ENCODE data around the gene CDK10.

Gene CDK10

GRCh38 chr16:89706518-89707260 is 20.2 kb downstream of the CDK10 start:
- TF ChIP-seq TARDBP (IDR thresholded peaks at IDR 0.05) (no peak), ARNT (IDR thresholded peaks at IDR 0.05) (no peak), LEF1 (IDR thresholded peaks at IDR 0.05; ENCODE audit: borderline replicate concordance) (no peak), ELF4 (IDR thresholded peaks at IDR 0.05) (no peak), HDGF (IDR thresholded peaks at IDR 0.05; ENCODE audit: borderline replicate concordance) (no peak), BHLHE40 (IDR thresholded peaks at IDR 0.05; ENCODE audit: borderline replicate concordance) (no peak), L3MBTL2 (conservative IDR thresholded peaks at IDR 0.05) (no peak), CTBP1 (IDR thresholded peaks at IDR 0.05; ENCODE audit: borderline replicate concordance) (no peak), FOXK2 (IDR thresholded peaks at IDR 0.05) (no peak), PKNOX1 (IDR thresholded peaks at IDR 0.05) (no peak), NFRKB (IDR thresholded peaks at IDR 0.05) (no peak), FOXM1 (IDR thresholded peaks at IDR 0.05; ENCODE audit: borderline replicate concordance) (no peak), ZNF384 (IDR thresholded peaks at IDR 0.05) (no peak), FOXA1 (IDR thresholded peaks at IDR 0.05) (no peak), SP1 (IDR thresholded peaks at IDR 0.05) (no peak), SUZ12 (IDR thresholded peaks at IDR 0.05) (no peak)
- ChIA-PET CTCF (interaction anchor here (0.7 to 2.4 kb wide), 10 partner anchors 8 to 212 kb away, joined by 3 to 10 read pairs (median 4); partner anchors contain the start of genes CDK10 and MC1R), POLR2A (interaction anchor here (0.7 to 2.2 kb wide), 11 partner anchors 8 to 166 kb away, joined by 3 to 14 read pairs (median 4); partner anchors contain the start of genes CDK10, TCF25 and VPS9D1)
- DNase-seq (ENCODE audit: extremely low spot score) = no peak

- POLR2A ChIA-PET = interaction anchor here (1.8 to 2.2 kb wide), 2 partner anchors 9 to 13 kb away, joined by 5 to 14 read pairs; no protein-coding TSS in a partner anchor
Measured at GRCh38 chr16:89707695-89708094, 21.2 kb downstream of the CDK10 start.

GRCh38 chr16:89708481-89708931 is 22.0 kb downstream of the CDK10 start:
- TF ChIP-seq PKNOX1 (IDR thresholded peaks at IDR 0.05) (no peak), FOXK2 (IDR thresholded peaks at IDR 0.05) (no peak), HDGF (IDR thresholded peaks at IDR 0.05; ENCODE audit: borderline replicate concordance) (no peak), FOXA1 (IDR thresholded peaks at IDR 0.05) (no peak), CTBP1 (IDR thresholded peaks at IDR 0.05; ENCODE audit: borderline replicate concordance) (no peak), SUZ12 (IDR thresholded peaks at IDR 0.05) (no peak), ELF4 (IDR thresholded peaks at IDR 0.05) (no peak), ZNF384 (IDR thresholded peaks at IDR 0.05) (no peak), L3MBTL2 (conservative IDR thresholded peaks at IDR 0.05) (no peak), FOXM1 (IDR thresholded peaks at IDR 0.05; ENCODE audit: borderline replicate concordance) (no peak), SP1 (IDR thresholded peaks at IDR 0.05) (no peak), BHLHE40 (IDR thresholded peaks at IDR 0.05; ENCODE audit: borderline replicate concordance) (no peak), ARNT (IDR thresholded peaks at IDR 0.05) (no peak), NFRKB (IDR thresholded peaks at IDR 0.05) (no peak), TARDBP (IDR thresholded peaks at IDR 0.05) (no peak), LEF1 (IDR thresholded peaks at IDR 0.05; ENCODE audit: borderline replicate concordance) (no peak)
- ChIA-PET POLR2A (interaction anchor here (0.9 to 1.2 kb wide), 2 partner anchors 12 to 165 kb away, joined by 3 read pairs; partner anchors contain the start of genes TCF25 and VPS9D1), CTCF (no interaction called here)
- DNase-seq (ENCODE audit: extremely low spot score) = no peak

More at GRCh38 chr16:89707695-89708094, 21.2 kb downstream of the CDK10 start:
- TF ChIP-seq HDGF (IDR thresholded peaks at IDR 0.05; ENCODE audit: borderline replicate concordance) (no peak), ZNF384 (IDR thresholded peaks at IDR 0.05) (no peak), CTBP1 (IDR thresholded peaks at IDR 0.05; ENCODE audit: borderline replicate concordance) (no peak)
- CTCF ChIA-PET = no interaction called here
- DNase-seq (ENCODE audit: extremely low spot score) = no peak

- TF ChIP-seq FOXA1 (IDR thresholded peaks at IDR 0.05) (no peak), ZNF384 (IDR thresholded peaks at IDR 0.05) (no peak), FOXK2 (IDR thresholded peaks at IDR 0.05) (no peak), L3MBTL2 (conservative IDR thresholded peaks at IDR 0.05) (no peak), SUZ12 (IDR thresholded peaks at IDR 0.05) (no peak), CTBP1 (IDR thresholded peaks at IDR 0.05; ENCODE audit: borderline replicate concordance) (no peak), HDGF (IDR thresholded peaks at IDR 0.05; ENCODE audit: borderline replicate concordance) (no peak), ARNT (IDR thresholded peaks at IDR 0.05) (no peak), ELF4 (IDR thresholded peaks at IDR 0.05) (no peak), BHLHE40 (IDR thresholded peaks at IDR 0.05; ENCODE audit: borderline replicate concordance) (no peak)
- CTCF ChIA-PET = no interaction called here
- POLR2A ChIA-PET = interaction anchor here (0.9 to 1.2 kb wide), 3 partner anchors 11 to 164 kb away, joined by 3 read pairs; partner anchors contain the start of genes TCF25 and VPS9D1
- DNase-seq (ENCODE audit: extremely low spot score) = no peak
Measured at GRCh38 chr16:89709166-89709565, 22.7 kb downstream of the CDK10 start.

GRCh38 chr16:89709716-89710432 is 23.4 kb downstream of the CDK10 start:
- TF ChIP-seq L3MBTL2 (conservative IDR thresholded peaks at IDR 0.05) = no peak
- no peak for TF ChIP-seq PKNOX1 (IDR thresholded peaks at IDR 0.05)
- TF ChIP-seq NFRKB (IDR thresholded peaks at IDR 0.05) = no peak
- TF ChIP-seq BHLHE40 (IDR thresholded peaks at IDR 0.05; ENCODE audit: borderline replicate concordance) = no peak
- TF ChIP-seq FOXM1 (IDR thresholded peaks at IDR 0.05; ENCODE audit: borderline replicate concordance) = no peak
- no peak for TF ChIP-seq SP1 (IDR thresholded peaks at IDR 0.05)
- TF ChIP-seq ZNF384 (IDR thresholded peaks at IDR 0.05) = no peak
- TF ChIP-seq ARNT (IDR thresholded peaks at IDR 0.05) = no peak
- TF ChIP-seq SUZ12 (IDR thresholded peaks at IDR 0.05) = no peak
- no peak for DNase-seq (ENCODE audit: extremely low spot score)
- ChIA-PET CTCF (no interaction called here), POLR2A (interaction anchor here (0.9 to 1.2 kb wide), 3 partner anchors 10 to 14 kb away, joined by 3 read pairs; partner anchors contain the start of gene VPS9D1)

All from HEK293T (cell line).